CD14-positive monocyte (primary cell): ENCODE results near the gene GMDS. TPM values are rescaled to one million over a fixed set of nuclear protein-coding genes. Genes with fewer than 3 reads are reported as not detected.

Source experiments
- DNase-seq, 3 donors: peaks; one replicate each; pipeline ENCODE4 v3.0.0-alpha.2; 2011 to 2022
- H2AFZ ChIP-seq: 2 replicates; pipeline ENCODE4 v1.6.0; 2012; ENCODE audit warnings: mild to moderate bottlenecking, low read depth, low read length, inconsistent platforms; ENCODE audit not compliant: insufficient read depth, poor library complexity, severe bottlenecking
- H3K27ac ChIP-seq, 2 donors: 1 replicate in 1 of 2; 2 replicates in 1 of 2; pipeline ENCODE4 v1.5.1; 2012 to 2013; ENCODE audit warnings: low read length in 2 of 2, control low read depth in 1 of 2, inconsistent platforms in 1 of 2, low read depth in 1 of 2, mild to moderate bottlenecking in 1 of 2
- H3K27me3 ChIP-seq, 2 donors: one replicate each; pipeline versions ENCODE4 v1.6.0 to v1.6.1; 2011 to 2013; ENCODE audit warnings: low read length in 2 of 2; ENCODE audit not compliant: control insufficient read depth in 2 of 2, insufficient read depth in 2 of 2
- H3K36me3 ChIP-seq, 2 donors: replicated peaks in 1 of 2; 1 replicate in 1 of 2; 2 replicates in 1 of 2; pipeline versions ENCODE4 v1.5.1 to v1.6.1; 2012 to 2013; ENCODE audit warnings: low read length in 2 of 2, control low read depth in 1 of 2, inconsistent platforms in 1 of 2, mild to moderate bottlenecking in 1 of 2; ENCODE audit not compliant: insufficient read depth in 2 of 2, control insufficient read depth in 1 of 2
- H3K4me1 ChIP-seq, 2 donors: 1 replicate in 1 of 2; 2 replicates in 1 of 2; pipeline versions ENCODE4 v1.5.1 to v1.6.1; 2012 to 2013; ENCODE audit warnings: low read length in 2 of 2, control low read depth in 1 of 2, inconsistent platforms in 1 of 2, mild to moderate bottlenecking in 1 of 2, moderate library complexity in 1 of 2; ENCODE audit not compliant: insufficient read depth in 2 of 2, control insufficient read depth in 1 of 2
- H3K4me2 ChIP-seq: replicated peaks from 2 replicates; pipeline ENCODE3; 2012; ENCODE audit warnings: low read length, moderate library complexity, mild to moderate bottlenecking; ENCODE audit not compliant: poor library complexity, severe bottlenecking; ENCODE audit errors: extremely low read depth
- H3K4me3 ChIP-seq, 3 experiments: fragments of 200-600 bp in 1 of 3; sonication (generic) in 1 of 3; replicated peaks in 1 of 3; 1 replicate in 2 of 3; 2 replicates in 1 of 3; pipeline ENCODE4 v1.5.1; 2011 to 2013; ENCODE audit warnings: low read length in 3 of 3, mild to moderate bottlenecking in 3 of 3, control low read depth in 2 of 3, low read depth in 2 of 3, inconsistent platforms in 1 of 3, moderate library complexity in 1 of 3
- H3K79me2 ChIP-seq: 2 replicates; pipeline ENCODE4 v1.6.0; 2012; ENCODE audit warnings: mild to moderate bottlenecking, control low read depth, inconsistent platforms, low read length, moderate library complexity; ENCODE audit not compliant: insufficient read depth
- H3K9ac ChIP-seq: 2 replicates; pipeline ENCODE4 v1.6.0; 2017; ENCODE audit warnings: low read length, mild to moderate bottlenecking; ENCODE audit not compliant: insufficient read depth, poor library complexity, severe bottlenecking
- H3K9me3 ChIP-seq, 2 donors: replicated peaks in 1 of 2; 1 replicate in 1 of 2; 2 replicates in 1 of 2; pipeline versions ENCODE4 v1.5.1 to v1.6.1; 2012 to 2013; ENCODE audit warnings: low read length in 2 of 2, control low read depth in 1 of 2; ENCODE audit not compliant: control insufficient read depth in 1 of 2, insufficient read depth in 1 of 2
- H4K20me1 ChIP-seq: 2 replicates; pipeline ENCODE4 v1.6.0; 2012; ENCODE audit warnings: mild to moderate bottlenecking, low read length, control low read depth, moderate library complexity; ENCODE audit not compliant: insufficient read depth
- H3K27ac Mint-ChIP-seq, 7 donors: one replicate each; pipeline ENCODE4 v1.8.0; 2020; ENCODE audit warnings: mild to moderate bottlenecking in 7 of 7, mixed read lengths in 7 of 7, moderate library complexity in 6 of 7, inconsistent platforms in 2 of 7
- H3K27me3 Mint-ChIP-seq, 3 donors: one replicate each; pipeline ENCODE4 v1.8.0; 2021 to 2022; ENCODE audit warnings: low read depth in 3 of 3, mild to moderate bottlenecking in 3 of 3, mixed read lengths in 3 of 3, moderate library complexity in 3 of 3, inconsistent platforms in 1 of 3
- H3K36me3 Mint-ChIP-seq, 2 donors: one replicate each; pipeline ENCODE4 v1.8.0; 2020; ENCODE audit warnings: mixed read lengths in 2 of 2, inconsistent platforms in 1 of 2, mild to moderate bottlenecking in 1 of 2
- H3K4me1 Mint-ChIP-seq: one replicate; pipeline ENCODE4 v1.8.0; 2020; ENCODE audit warnings: mild to moderate bottlenecking, mixed read lengths
- H3K4me3 Mint-ChIP-seq, 2 donors: one replicate each; pipeline ENCODE4 v1.8.0; 2020; ENCODE audit warnings: mild to moderate bottlenecking in 2 of 2, mixed read lengths in 2 of 2, moderate library complexity in 1 of 2
- H3K9me3 Mint-ChIP-seq, 7 donors: one replicate each; pipeline ENCODE4 v1.8.0; 2020 to 2022; ENCODE audit warnings: mixed read lengths in 7 of 7, mild to moderate bottlenecking in 6 of 7, moderate library complexity in 6 of 7, inconsistent platforms in 2 of 7
- CTCF ChIP-seq: fragments of 200-600 bp; IDR thresholded peaks from one replicate; pipeline ENCODE4 v1.8.0; 2022; ENCODE audit warnings: antibody characterized with exemption, mild to moderate bottlenecking
- WGBS: methylation state at CpG from one replicate; pipeline ENCODE4 v1.1.5; 2013; ENCODE audit warnings: missing lambda C conversion rate; ENCODE audit not compliant: insufficient coverage; 5-methylcytosine and 5-hydroxymethylcytosine counted together
- intact Hi-C, 2 donors: fragments of 100-400 bp; cut with micrococcal nuclease; formaldehyde crosslinking; loops; one replicate each; pipeline versions ENCODE4 v1.15.0 to v1.15.1; 2023
- polyA plus RNA-seq, 3 donors: library from polyadenylated mRNA; depleted of rRNA in 1 of 3; unstranded in 2 of 3; stranded (reverse) in 1 of 3; fragments of 300-500 nt in 2 of 3; fragments of >200 nt in 1 of 3; fragmentation: Illumina TruSeq in 2 of 3; gene quantifications; 1 replicate in 2 of 3; 2 replicates in 1 of 3; pipeline ENCODE4 v1.2.3, GENCODE V29; 2012 to 2021

GMDS gene
- polyA plus RNA-seq, 3 donors: 10.5 to 19.9 (median 17.6) TPM

- H3K9me3 Mint-ChIP-seq: no peaks in the 10 kb centered on the region
- no peak overlapping the region for H3K4me3 ChIP-seq
- no peak overlapping the region for H2AFZ ChIP-seq
- H3K27ac Mint-ChIP-seq: no peak overlapping the region
- no peak overlapping the region for H3K9ac ChIP-seq
- DNase-seq: no peak
- no CpG with 5 or more reads among the region's 2 CpGs for WGBS
- no peaks in the 10 kb centered on the region for H3K79me2 ChIP-seq
- H3K27ac ChIP-seq: no peak overlapping the region
- peaks cover 0 to 8% (median 4%) of the 10 kb centered on the region in 3 donors for H3K27me3 Mint-ChIP-seq
- H3K4me1 Mint-ChIP-seq: peaks cover 4% of the 10 kb centered on the region
- no peaks in the 10 kb centered on the region for H3K9me3 ChIP-seq
- no peaks in the 10 kb centered on the region for H3K36me3 Mint-ChIP-seq
- H3K4me3 Mint-ChIP-seq: no peak overlapping the region
- TF ChIP-seq CTCF: no peak
- H3K4me1 ChIP-seq: no peaks in the 10 kb centered on the region
- intact Hi-C loops: no loop called here
- H4K20me1 ChIP-seq: no peaks in the 10 kb centered on the region
- no peaks in the 10 kb centered on the region for H3K27me3 ChIP-seq
- no peaks in the 10 kb centered on the region for H3K36me3 ChIP-seq
- no peak overlapping the region for H3K4me2 ChIP-seq
Observed at GRCh38 chr6:1812487-1812886, 432.9 kb downstream of the GMDS start.

GRCh38 chr6:1812034-1812433 lies 433.4 kb downstream of the GMDS start:
- intact Hi-C loops: no loop called here
- peaks cover 0 to 8% (median 4%) of the 10 kb centered on the region in 3 donors for H3K27me3 Mint-ChIP-seq

More at GRCh38 chr6:1812034-1812433, 433.4 kb downstream of the GMDS start:
- Histone ChIP-seq H3K9ac (no peak overlapping the region), H3K79me2 (no peaks in the 10 kb centered on the region), H3K4me2 (no peak overlapping the region), H4K20me1 (no peaks in the 10 kb centered on the region), H3K4me1 (no peaks in the 10 kb centered on the region), H3K36me3 (no peaks in the 10 kb centered on the region), H2AFZ (no peak overlapping the region), H3K27me3 (no peaks in the 10 kb centered on the region), H3K4me3 (no peak overlapping the region), H3K9me3 (no peaks in the 10 kb centered on the region), H3K27ac (no peak overlapping the region)
- WGBS: 92% methylated on average over 6 of the region's 7 CpGs
- H3K4me1 Mint-ChIP-seq: peaks cover 4% of the 10 kb centered on the region
- no peak overlapping the region for H3K4me3 Mint-ChIP-seq
- H3K9me3 Mint-ChIP-seq: no peaks in the 10 kb centered on the region
- no peaks in the 10 kb centered on the region for H3K36me3 Mint-ChIP-seq
- TF ChIP-seq CTCF: no peak
- no peak for DNase-seq
- no peak overlapping the region for H3K27ac Mint-ChIP-seq
